ENCODE results near the gene CYB561.

GRCh38 chr17:63458478-63458877, 12.4 kb upstream of the CYB561 start:
- TF ChIP-seq CTCF (IDR thresholded peaks at IDR 0.05) (no peak), E2F5 (CRISPR knock-in tag; IDR thresholded peaks at IDR 0.05) (no peak), STAT6 (CRISPR knock-in tag; conservative IDR thresholded peaks at IDR 0.05; ENCODE audit: low read depth) (no peak), ZBTB43 (CRISPR knock-in tag; IDR thresholded peaks at IDR 0.05) (no peak), ZNF219 (CRISPR knock-in tag; IDR thresholded peaks at IDR 0.05; ENCODE audit: borderline replicate concordance) (no peak), NFE2L1 (CRISPR knock-in tag; IDR thresholded peaks at IDR 0.05) (no peak)

Measured in WTC11 (cell line).